Fibroblast of the aortic adventitia (primary cell): Measurements from ENCODE around the gene LEFTY1. TPM values are rescaled to one million over a fixed set of nuclear protein-coding genes. Genes with fewer than 3 reads are reported as not detected.

ENCODE experiments used
- DNase-seq: peaks from one replicate; pipeline ENCODE4 v3.0.0-alpha.2; 2010; ENCODE audit warnings: low read depth
- H3K4me3 ChIP-seq: 2 replicates; pipeline ENCODE4 v1.5.1; 2011; ENCODE audit warnings: low read depth, mild to moderate bottlenecking, control low read depth, low read length, moderate library complexity
- CTCF ChIP-seq: IDR thresholded peaks from 2 replicates; pipeline ENCODE4 v1.5.1; 2011; ENCODE audit warnings: mild to moderate bottlenecking, low read length, control low read depth, inconsistent platforms; ENCODE audit not compliant: insufficient read depth
- total RNA-seq: library from RNA; depleted of rRNA; stranded (reverse); fragments of >200 nt; gene quantifications from 2 replicates; pipeline ENCODE4 v1.2.3, GENCODE V29; 2012; ENCODE audit warnings: low replicate concordance

Gene LEFTY1
- total RNA-seq, 1 donor: not detected

GRCh38 chr1:225896937-225897549 is 8.1 kb upstream of the LEFTY1 start:
- TF ChIP-seq CTCF: no peak
- no peak for DNase-seq
- H3K4me3 ChIP-seq: no peak overlapping the region

GRCh38 chr1:225896494-225896893 is 7.5 kb upstream of the LEFTY1 start:
- TF ChIP-seq CTCF: no peak
- H3K4me3 ChIP-seq: no peak overlapping the region
- no peak for DNase-seq

- TF ChIP-seq CTCF: no peak
- DNase-seq: no peak
- H3K4me3 ChIP-seq: no peak overlapping the region
Measured at GRCh38 chr1:225892307-225892706, 3.4 kb upstream of the LEFTY1 start.

- no peak for DNase-seq
- H3K4me3 ChIP-seq: no peak overlapping the region
- no peak for TF ChIP-seq CTCF
Measured at GRCh38 chr1:225891229-225891972, 2.5 kb upstream of the LEFTY1 start.

GRCh38 chr1:225890346-225891228 is 1.6 kb upstream of the LEFTY1 start:
- TF ChIP-seq CTCF: no peak

GRCh38 chr1:225889743-225890142 is 797 bp upstream of the LEFTY1 start:
- no peak for TF ChIP-seq CTCF
- H3K4me3 ChIP-seq: no peak overlapping the region
- no peak for DNase-seq

More at GRCh38 chr1:225890346-225891228, 1.6 kb upstream of the LEFTY1 start:
- no peak overlapping the region for H3K4me3 ChIP-seq
- no peak for DNase-seq
